Measurements from ENCODE around the gene SLC35D1.
"Not testable (repeated sequence)": the region's sequence is repeated elsewhere in the genome, so short reads cannot be mapped to it uniquely, and the experiment has no call there.

Gene SLC35D1

GRCh38 chr1:66993076-66993475, 60.9 kb downstream of the SLC35D1 start:
- in situ Hi-C loops (cut with MboI; ENCODE audit: low sequenced_read_pairs): loop anchor here (10.0 kb wide), 1 partner anchor 152 kb away; no protein-coding TSS in a partner anchor

DNA sequence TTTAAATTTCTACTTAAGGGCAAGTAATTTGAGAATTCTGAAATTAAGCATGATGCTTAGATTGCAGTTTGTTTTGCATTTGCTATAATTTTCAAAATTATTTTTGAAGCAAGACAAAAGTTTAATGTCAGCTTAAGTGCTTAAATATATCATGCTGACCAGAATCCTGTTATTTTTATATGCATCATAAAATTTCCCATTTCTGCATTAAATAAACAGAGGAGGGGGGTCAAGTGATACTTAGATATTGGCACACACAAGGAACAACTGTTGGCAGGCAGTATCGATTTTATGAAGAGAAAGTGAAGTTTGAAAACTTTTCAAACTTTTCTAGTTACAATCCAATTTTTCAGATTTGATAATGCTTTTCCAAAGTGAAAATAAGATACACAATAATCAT, 68.1 kb downstream of the SLC35D1 start:
- in situ Hi-C loops (cut with MboI; ENCODE audit: low sequenced_read_pairs): no loop called here

DNA sequence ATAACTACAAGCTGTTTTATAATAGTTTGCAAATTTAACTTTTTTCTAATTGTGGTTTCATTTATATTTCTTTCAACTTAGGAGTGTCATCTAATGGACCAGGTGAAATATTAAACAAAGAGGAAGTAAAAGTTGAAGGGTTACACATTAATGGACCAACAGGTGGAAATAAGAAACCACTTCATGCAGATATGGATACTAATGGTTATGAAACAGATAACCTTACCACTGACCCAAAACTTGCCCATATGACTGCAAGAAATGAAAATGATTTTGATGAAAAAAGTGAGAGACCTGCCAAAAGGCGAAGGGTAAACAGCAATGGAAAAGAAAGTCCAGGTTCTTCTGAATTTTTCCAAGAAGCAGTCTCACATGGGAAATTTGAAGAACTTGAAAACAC, 69.5 kb downstream of the SLC35D1 start:
- in situ Hi-C loops (cut with MboI; ENCODE audit: low sequenced_read_pairs): no loop called here

GRCh38 chr1:66982561-66983260, 71.2 kb downstream of the SLC35D1 start:
- in situ Hi-C loops (cut with MboI; ENCODE audit: low sequenced_read_pairs): no loop called here

DNA sequence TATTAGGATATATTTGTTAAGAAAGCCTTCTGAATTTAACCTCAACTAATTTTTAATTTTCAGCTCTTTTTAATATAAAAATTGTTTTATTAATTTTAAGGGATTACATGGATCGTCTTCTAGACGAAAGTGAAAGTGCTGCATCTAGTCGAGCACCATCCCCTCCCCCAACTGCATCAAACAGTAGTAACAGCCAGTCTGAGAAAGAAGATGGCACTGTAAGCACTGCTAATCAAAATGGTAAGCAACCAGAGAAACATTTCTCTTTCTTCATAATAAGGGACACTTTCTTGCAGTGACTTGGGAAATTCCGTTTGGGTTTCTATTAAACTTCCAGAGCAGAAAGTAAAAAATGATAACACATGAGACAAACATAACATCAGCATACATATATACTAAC, 72.3 kb downstream of the SLC35D1 start:
- in situ Hi-C loops (cut with MboI; ENCODE audit: low sequenced_read_pairs): no loop called here

DNA sequence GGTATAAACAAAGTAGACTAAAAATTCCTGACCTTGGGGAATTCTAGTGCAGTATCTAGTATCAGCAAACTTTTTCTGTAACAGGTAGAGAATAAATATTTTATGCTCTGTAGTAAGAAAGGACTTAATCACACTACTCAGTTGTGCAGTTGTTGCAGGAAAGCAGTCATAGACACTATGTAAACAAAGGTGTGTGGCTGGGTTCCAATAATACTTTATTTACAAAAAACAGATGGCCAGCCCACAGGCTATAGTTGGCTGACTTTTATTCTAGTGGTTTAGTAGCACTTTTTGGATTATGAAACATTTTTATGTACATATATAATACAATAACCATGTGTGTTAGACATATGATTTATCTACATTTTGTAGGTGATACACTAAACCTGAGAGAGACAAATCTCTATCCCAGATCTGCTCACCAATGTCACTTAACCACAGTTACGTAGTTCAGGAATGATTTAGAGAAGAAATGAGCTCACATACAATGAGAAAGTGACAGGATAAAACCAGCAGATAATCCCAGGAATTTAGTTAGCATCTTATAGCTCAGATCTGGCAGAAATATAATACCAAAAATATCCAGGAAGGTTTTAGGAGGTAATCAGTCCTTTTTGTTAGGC, 73.1 kb downstream of the SLC35D1 start:
- in situ Hi-C loops (cut with MboI; ENCODE audit: low sequenced_read_pairs): no loop called here

GRCh38 chr1:66979621-66980020, 74.3 kb downstream of the SLC35D1 start:
- in situ Hi-C loops (cut with MboI; ENCODE audit: low sequenced_read_pairs): not testable (repeated sequence)

- in situ Hi-C loops (cut with MboI; ENCODE audit: low sequenced_read_pairs): no loop called here
Measured at GRCh38 chr1:66978201-66978600, 75.7 kb downstream of the SLC35D1 start.

DNA sequence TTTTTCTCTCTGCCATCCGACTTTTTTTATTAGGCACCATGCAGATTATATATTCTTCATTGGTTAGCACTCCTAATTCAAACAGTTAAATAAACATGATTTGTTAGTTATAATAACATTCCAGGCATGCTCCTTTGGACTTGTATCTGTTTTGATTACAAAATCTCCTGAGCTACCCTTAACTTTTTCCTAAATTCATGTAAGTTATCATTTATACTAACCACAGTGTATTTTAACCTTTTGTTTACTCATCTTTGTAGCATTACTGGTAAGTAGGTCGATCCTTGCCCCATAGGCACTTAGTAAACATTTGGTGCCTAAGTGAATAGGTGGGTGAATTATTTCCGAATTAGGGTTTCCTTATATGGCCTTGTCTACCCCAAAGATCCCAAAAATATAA, 85.4 kb downstream of the SLC35D1 start:
- in situ Hi-C loops (cut with MboI; ENCODE audit: low sequenced_read_pairs): no loop called here

DNA sequence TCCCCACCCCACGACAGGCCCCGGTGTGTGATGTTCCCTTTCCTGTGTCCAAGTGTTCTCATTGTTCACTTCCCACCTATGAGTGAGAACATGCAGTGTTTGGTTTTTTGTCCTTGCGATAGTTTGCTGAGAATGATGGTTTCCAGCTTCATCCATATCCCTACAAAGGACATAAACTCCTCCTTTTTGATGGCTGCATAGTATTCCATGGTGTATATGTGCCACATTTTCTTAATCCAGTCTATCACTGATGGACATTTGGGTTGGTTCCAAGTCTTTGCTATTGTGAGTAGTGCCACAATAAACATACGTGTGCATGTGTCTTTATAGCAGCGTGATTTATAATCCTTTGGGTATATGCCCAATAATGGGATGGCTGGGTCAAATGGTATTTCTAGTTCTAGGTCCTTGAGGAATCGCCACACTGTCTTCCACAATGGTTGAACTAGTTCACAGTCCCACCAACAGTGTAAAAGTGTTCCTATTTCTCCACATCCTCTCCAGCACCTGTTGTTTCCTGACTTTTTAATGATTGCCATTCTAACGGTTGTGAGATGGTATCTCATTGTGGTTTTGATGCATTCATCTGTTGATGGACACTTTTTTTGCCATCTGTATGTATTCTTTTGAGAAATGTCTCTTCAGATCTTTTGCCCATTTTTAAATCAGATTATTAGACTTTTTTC, 87.6 kb downstream of the SLC35D1 start:
- in situ Hi-C loops (cut with MboI; ENCODE audit: low sequenced_read_pairs): not testable (repeated sequence)

- in situ Hi-C loops (cut with MboI; ENCODE audit: low sequenced_read_pairs): no loop called here
Measured at GRCh38 chr1:66957938-66958337, 96.0 kb downstream of the SLC35D1 start.

DNA sequence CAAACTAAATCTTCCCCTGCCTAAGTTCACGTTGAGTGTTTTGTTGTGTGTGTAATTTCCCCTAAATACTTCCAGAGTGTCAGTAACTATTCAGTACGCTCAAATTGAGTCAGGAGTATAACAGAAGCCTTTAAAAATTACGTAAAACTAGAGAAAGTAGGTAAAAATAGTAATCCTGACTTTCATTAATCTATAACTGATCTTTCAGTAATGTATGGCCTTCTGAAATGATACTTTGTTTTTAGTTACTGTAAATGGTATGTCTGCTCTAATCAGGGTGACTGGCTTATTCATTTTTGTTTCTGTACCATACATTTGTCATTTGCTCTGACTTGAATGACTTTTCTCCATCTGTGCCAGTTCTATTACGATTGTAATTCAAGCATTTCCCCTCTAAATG, 99.7 kb downstream of the SLC35D1 start:
- in situ Hi-C loops (cut with MboI; ENCODE audit: low sequenced_read_pairs): no loop called here

DNA sequence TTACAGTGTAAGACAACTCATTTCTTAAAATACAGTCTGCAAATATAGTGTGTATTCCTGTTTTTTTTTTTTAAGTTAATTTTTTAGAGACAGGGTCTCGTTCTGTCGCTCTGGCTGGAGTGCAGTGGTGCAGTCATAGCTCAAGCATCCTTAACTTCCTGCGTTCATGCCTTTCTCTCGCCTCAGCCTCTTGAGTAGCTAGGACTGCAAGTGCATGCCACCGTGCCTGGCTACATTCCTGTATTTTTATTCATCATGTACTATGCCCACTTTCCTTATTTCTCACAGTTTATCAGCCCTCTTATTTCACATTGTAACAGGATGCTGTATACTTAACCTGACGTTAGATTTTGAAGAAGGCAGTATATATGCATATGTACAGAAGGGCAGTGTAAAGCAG, 102.4 kb downstream of the SLC35D1 start:
- in situ Hi-C loops (cut with MboI; ENCODE audit: low sequenced_read_pairs): no loop called here
